GM21619 (cell line): ENCODE results near the gene DZANK1.
"Not testable (repeated sequence)": the region's sequence is repeated elsewhere in the genome, so short reads cannot be mapped to it uniquely, and the experiment has no call there.

Experiments used
- ATAC-seq: cut with Tn5 transposase; IDR thresholded peaks from one replicate; pipeline ENCODE4 v1.9.1; 2021; ENCODE audit not compliant: unreplicated experiment

DZANK1 gene

GRCh38 chr20:18440403-18440802 lies 26.4 kb downstream of the DZANK1 start:
- ATAC-seq: no peak

GRCh38 chr20:18436847-18437246 lies 30.0 kb downstream of the DZANK1 start:
- no peak for ATAC-seq

- ATAC-seq: no peak
Observed at GRCh38 chr20:18431206-18431605, 35.6 kb downstream of the DZANK1 start.

GRCh38 chr20:18430172-18430826 lies 36.5 kb downstream of the DZANK1 start:
- no peak for ATAC-seq

- ATAC-seq: no peak
Observed at GRCh38 chr20:18428490-18429173, 38.2 kb downstream of the DZANK1 start.

- no peak for ATAC-seq
Observed at GRCh38 chr20:18427214-18427613, 39.6 kb downstream of the DZANK1 start.

- no peak for ATAC-seq
Observed at GRCh38 chr20:18421608-18422007, 45.2 kb downstream of the DZANK1 start.

- no peak for ATAC-seq
Observed at GRCh38 chr20:18416486-18416885, 50.3 kb downstream of the DZANK1 start.

- no peak for ATAC-seq
Observed at GRCh38 chr20:18414140-18414539, 52.7 kb downstream of the DZANK1 start.

GRCh38 chr20:18412221-18412901 lies 54.5 kb downstream of the DZANK1 start:
- no peak for ATAC-seq

GRCh38 chr20:18405826-18406225 lies 61.0 kb downstream of the DZANK1 start:
- no peak for ATAC-seq

GRCh38 chr20:18404172-18404571 lies 62.7 kb downstream of the DZANK1 start:
- ATAC-seq: no peak

- no peak for ATAC-seq
Observed at GRCh38 chr20:18403269-18403668, 63.6 kb downstream of the DZANK1 start.

GRCh38 chr20:18401305-18401704 lies 65.5 kb downstream of the DZANK1 start:
- ATAC-seq: no peak

- no peak for ATAC-seq
Observed at GRCh38 chr20:18400460-18400859, 66.4 kb downstream of the DZANK1 start.

GRCh38 chr20:18398713-18399112 lies 68.1 kb downstream of the DZANK1 start:
- ATAC-seq: not testable (repeated sequence)

- ATAC-seq: no peak
Observed at GRCh38 chr20:18397030-18397429, 69.8 kb downstream of the DZANK1 start.

GRCh38 chr20:18395544-18395943 lies 71.3 kb downstream of the DZANK1 start:
- no peak for ATAC-seq

GRCh38 chr20:18394363-18394762 lies 72.5 kb downstream of the DZANK1 start:
- ATAC-seq: no peak

- ATAC-seq: no peak
Observed at GRCh38 chr20:18391686-18392085, 75.1 kb downstream of the DZANK1 start.

GRCh38 chr20:18390201-18390600 lies 76.6 kb downstream of the DZANK1 start:
- ATAC-seq: no peak

GRCh38 chr20:18388860-18389259 lies 78.0 kb downstream of the DZANK1 start:
- no peak for ATAC-seq
